ENCODE results near the gene APLN. TPM values are rescaled to one million over a fixed set of nuclear protein-coding genes. Genes with fewer than 3 reads are reported as not detected.

Gene APLN
- total RNA-seq (under 1 TPM; 0.11 TPM), polyA plus RNA-seq (not detected)

- Histone ChIP-seq H3K4me3 (ENCODE audit: low read length) (no peak within 1 kb of the TSS), H3K27me3 (ENCODE audit: insufficient read depth, low read length, poor library complexity, severe bottlenecking) (peaks cover 6% of the 10 kb centered on the region), H3K4me1 (ENCODE audit: insufficient read depth, low read length) (peaks cover 5% of the 10 kb centered on the region), H3K9me3 (ENCODE audit: low read length) (no peaks in the 10 kb centered on the region), H3K27ac (ENCODE audit: low read depth, low read length) (no peak within 1 kb of the TSS), H3K36me3 (ENCODE audit: insufficient read depth, low read length) (no peaks in the 10 kb centered on the region)
- peak within 1 kb of the TSS; percentile 54 to 79 (median 65) for H3K4me3 Mint-ChIP-seq
- H3K36me3 Mint-ChIP-seq = no peaks in the 10 kb centered on the region
- peaks cover 5 to 12% (median 5%) of the 10 kb centered on the region in 3 donors for H3K4me1 Mint-ChIP-seq
- DNase-seq = peak in 1 of 5 donors; percentile 12
- no peak within 1 kb of the TSS for H3K27ac Mint-ChIP-seq
- peaks cover 0 to 2% (median 0%) of the 10 kb centered on the region in 5 donors for H3K9me3 Mint-ChIP-seq
- peaks cover 15 to 16% of the 10 kb centered on the region in 2 donors for H3K27me3 Mint-ChIP-seq
- ChIA-PET CTCF (interaction anchor here (0.9 to 2.8 kb wide), 3 partner anchors 17 to 115 kb away, joined by 3 to 7 read pairs (median 3); no protein-coding TSS in a partner anchor), POLR2A (no interaction called here)
Measured at GRCh38 chrX:129654652-129655546, at the start of gene APLN. Gene APLN, minus strand, starts transcription at chrX:129654956. Its CDS starts 326 bp downstream, at chrX:129654630.

- no peak overlapping the region for H3K4me3 Mint-ChIP-seq
- no peaks in the 10 kb centered on the region for H3K4me1 Mint-ChIP-seq
- H3K36me3 Mint-ChIP-seq = peaks cover 0 to 2% (median 0%) of the 10 kb centered on the region in 3 donors
- no peaks in the 10 kb centered on the region for H3K4me1 ChIP-seq (ENCODE audit: insufficient read depth, low read length)
- no peaks in the 10 kb centered on the region for H3K9me3 ChIP-seq (ENCODE audit: low read length)
- CTCF ChIA-PET = no interaction called here
- no peak overlapping the region for H3K27ac Mint-ChIP-seq
- H3K36me3 ChIP-seq (ENCODE audit: insufficient read depth, low read length) = no peaks in the 10 kb centered on the region
- DNase-seq = no peak
- peaks cover 0 to 5% (median 0%) of the 10 kb centered on the region in 5 donors for H3K9me3 Mint-ChIP-seq
- H3K27me3 ChIP-seq (ENCODE audit: insufficient read depth, low read length, poor library complexity, severe bottlenecking) = no peaks in the 10 kb centered on the region
- POLR2A ChIA-PET = no interaction called here
- H3K27ac ChIP-seq (ENCODE audit: low read depth, low read length) = no peak overlapping the region
- peaks cover 0 to 20% of the 10 kb centered on the region in 2 donors for H3K27me3 Mint-ChIP-seq
- no peak overlapping the region for H3K4me3 ChIP-seq (ENCODE audit: low read length)
Measured at GRCh38 chrX:129704491-129704890, 49.7 kb upstream of the APLN start.

GRCh38 chrX:129701624-129702069, 46.9 kb upstream of the APLN start:
- H3K4me3 ChIP-seq (ENCODE audit: low read length) = no peak overlapping the region
- no peaks in the 10 kb centered on the region for H3K9me3 Mint-ChIP-seq
- H3K27me3 ChIP-seq (ENCODE audit: insufficient read depth, low read length, poor library complexity, severe bottlenecking) = no peaks in the 10 kb centered on the region
- H3K4me1 ChIP-seq (ENCODE audit: insufficient read depth, low read length) = no peaks in the 10 kb centered on the region
- no peak for DNase-seq
- H3K27ac Mint-ChIP-seq = no peak overlapping the region
- peaks cover 0 to 12% of the 10 kb centered on the region in 2 donors for H3K27me3 Mint-ChIP-seq
- H3K4me3 Mint-ChIP-seq = no peak overlapping the region
- no peak overlapping the region for H3K27ac ChIP-seq (ENCODE audit: low read depth, low read length)
- CTCF ChIA-PET = no interaction called here
- H3K36me3 ChIP-seq (ENCODE audit: insufficient read depth, low read length) = no peaks in the 10 kb centered on the region
- no peaks in the 10 kb centered on the region for H3K4me1 Mint-ChIP-seq
- POLR2A ChIA-PET = no interaction called here
- no peaks in the 10 kb centered on the region for H3K36me3 Mint-ChIP-seq
- no peaks in the 10 kb centered on the region for H3K9me3 ChIP-seq (ENCODE audit: low read length)

- no peak for DNase-seq
- CTCF ChIA-PET = no interaction called here
- Histone ChIP-seq H3K9me3 (ENCODE audit: low read length) (no peaks in the 10 kb centered on the region), H3K4me3 (ENCODE audit: low read length) (no peak overlapping the region), H3K36me3 (ENCODE audit: insufficient read depth, low read length) (no peaks in the 10 kb centered on the region), H3K4me1 (ENCODE audit: insufficient read depth, low read length) (no peaks in the 10 kb centered on the region), H3K27me3 (ENCODE audit: insufficient read depth, low read length, poor library complexity, severe bottlenecking) (no peaks in the 10 kb centered on the region), H3K27ac (ENCODE audit: low read depth, low read length) (no peak overlapping the region)
- Mint-ChIP-seq H3K4me1 (no peaks in the 10 kb centered on the region), H3K27ac (no peak overlapping the region), H3K4me3 (no peak overlapping the region), H3K36me3 (no peaks in the 10 kb centered on the region), H3K9me3 (no peaks in the 10 kb centered on the region), H3K27me3 (peaks cover 0 to 12% of the 10 kb centered on the region in 2 donors)
- POLR2A ChIA-PET = no interaction called here
Measured at GRCh38 chrX:129700536-129700935, 45.8 kb upstream of the APLN start.

GRCh38 chrX:129698150-129698549, 43.4 kb upstream of the APLN start:
- ChIA-PET CTCF (no interaction called here), POLR2A (no interaction called here)
- Histone ChIP-seq H3K4me1 (ENCODE audit: insufficient read depth, low read length) (no peaks in the 10 kb centered on the region), H3K4me3 (ENCODE audit: low read length) (no peak overlapping the region), H3K36me3 (ENCODE audit: insufficient read depth, low read length) (no peaks in the 10 kb centered on the region), H3K27ac (ENCODE audit: low read depth, low read length) (no peak overlapping the region), H3K9me3 (ENCODE audit: low read length) (no peaks in the 10 kb centered on the region), H3K27me3 (ENCODE audit: insufficient read depth, low read length, poor library complexity, severe bottlenecking) (no peaks in the 10 kb centered on the region)
- no peaks in the 10 kb centered on the region for H3K36me3 Mint-ChIP-seq
- H3K4me1 Mint-ChIP-seq = no peaks in the 10 kb centered on the region
- no peak for DNase-seq
- no peaks in the 10 kb centered on the region for H3K9me3 Mint-ChIP-seq
- H3K27me3 Mint-ChIP-seq = peaks cover 0 to 7% of the 10 kb centered on the region in 2 donors
- H3K4me3 Mint-ChIP-seq = no peak overlapping the region
- H3K27ac Mint-ChIP-seq = no peak overlapping the region

- no peaks in the 10 kb centered on the region for H3K36me3 Mint-ChIP-seq
Measured at GRCh38 chrX:129697204-129697829, 42.6 kb upstream of the APLN start.

GRCh38 chrX:129696463-129697155, 41.9 kb upstream of the APLN start:
- H3K27ac Mint-ChIP-seq = no peak overlapping the region
- H3K27ac ChIP-seq (ENCODE audit: low read depth, low read length) = no peak overlapping the region

More at GRCh38 chrX:129697204-129697829, 42.6 kb upstream of the APLN start:
- H3K4me1 Mint-ChIP-seq = no peaks in the 10 kb centered on the region
- H3K4me3 Mint-ChIP-seq = no peak overlapping the region
- no peaks in the 10 kb centered on the region for H3K4me1 ChIP-seq (ENCODE audit: insufficient read depth, low read length)
- H3K27me3 Mint-ChIP-seq = peaks cover 0 to 7% of the 10 kb centered on the region in 2 donors
- no peaks in the 10 kb centered on the region for H3K9me3 ChIP-seq (ENCODE audit: low read length)
- no peak overlapping the region for H3K27ac ChIP-seq (ENCODE audit: low read depth, low read length)
- ChIA-PET CTCF (no interaction called here), POLR2A (no interaction called here)
- H3K27ac Mint-ChIP-seq = no peak overlapping the region
- H3K27me3 ChIP-seq (ENCODE audit: insufficient read depth, low read length, poor library complexity, severe bottlenecking) = no peaks in the 10 kb centered on the region
- H3K9me3 Mint-ChIP-seq = no peaks in the 10 kb centered on the region
- no peaks in the 10 kb centered on the region for H3K36me3 ChIP-seq (ENCODE audit: insufficient read depth, low read length)
- no peak overlapping the region for H3K4me3 ChIP-seq (ENCODE audit: low read length)
- no peak for DNase-seq

GRCh38 chrX:129695937-129696336, 41.2 kb upstream of the APLN start:
- CTCF ChIA-PET = interaction anchor here (1.4 kb wide), 1 partner anchor 18 kb away, joined by 7 read pairs; no protein-coding TSS in a partner anchor
- no peaks in the 10 kb centered on the region for H3K36me3 ChIP-seq (ENCODE audit: insufficient read depth, low read length)
- Mint-ChIP-seq H3K4me3 (no peak overlapping the region), H3K9me3 (no peaks in the 10 kb centered on the region), H3K36me3 (no peaks in the 10 kb centered on the region), H3K27me3 (peaks cover 0 to 7% of the 10 kb centered on the region in 2 donors), H3K4me1 (no peaks in the 10 kb centered on the region), H3K27ac (no peak overlapping the region)
- no peaks in the 10 kb centered on the region for H3K27me3 ChIP-seq (ENCODE audit: insufficient read depth, low read length, poor library complexity, severe bottlenecking)
- H3K4me3 ChIP-seq (ENCODE audit: low read length) = no peak overlapping the region
- H3K4me1 ChIP-seq (ENCODE audit: insufficient read depth, low read length) = no peaks in the 10 kb centered on the region
- DNase-seq = no peak
- H3K9me3 ChIP-seq (ENCODE audit: low read length) = no peaks in the 10 kb centered on the region
- no peak overlapping the region for H3K27ac ChIP-seq (ENCODE audit: low read depth, low read length)
- POLR2A ChIA-PET = no interaction called here

More at GRCh38 chrX:129696463-129697155, 41.9 kb upstream of the APLN start:
- POLR2A ChIA-PET = no interaction called here
- Histone ChIP-seq H3K27me3 (ENCODE audit: insufficient read depth, low read length, poor library complexity, severe bottlenecking) (no peaks in the 10 kb centered on the region), H3K4me1 (ENCODE audit: insufficient read depth, low read length) (no peaks in the 10 kb centered on the region), H3K9me3 (ENCODE audit: low read length) (no peaks in the 10 kb centered on the region), H3K36me3 (ENCODE audit: insufficient read depth, low read length) (no peaks in the 10 kb centered on the region), H3K4me3 (ENCODE audit: low read length) (no peak overlapping the region)
- Mint-ChIP-seq H3K4me3 (no peak overlapping the region), H3K36me3 (no peaks in the 10 kb centered on the region), H3K9me3 (no peaks in the 10 kb centered on the region), H3K4me1 (no peaks in the 10 kb centered on the region), H3K27me3 (peaks cover 0 to 7% of the 10 kb centered on the region in 2 donors)
- DNase-seq = no peak
- CTCF ChIA-PET = no interaction called here
